ENCODE data around the gene RYR1. TPM values are rescaled to one million over a fixed set of nuclear protein-coding genes. Genes with fewer than 3 reads are reported as not detected.
A peak's percentile ranks its signal among the peaks of the same experiment; 100 is the strongest.

Gene RYR1
- total RNA-seq, 4 donors from 2014 or later = under 0.01 to 6.2 (median 3.5) TPM; not detected in 1

- no peak for TF ChIP-seq POLR2A (IDR thresholded peaks at IDR 0.05)
- TF ChIP-seq CTCF (IDR thresholded peaks at IDR 0.05) = no peak
- Histone ChIP-seq H3K4me1 (no peaks in the 10 kb centered on the region), H3K27ac (no peak overlapping the region), H3K36me3 (no peaks in the 10 kb centered on the region), H3K4me3 (no peak overlapping the region), H3K9me3 (no peaks in the 10 kb centered on the region), H3K27me3 (no peaks in the 10 kb centered on the region)
- intact Hi-C loops (cut with DNase I; ENCODE audit: low total_unique reads) = no loop called here
- DNase-seq = no peak
These were observed 180.8 kb downstream of the RYR1 start for GRCh38 chr19:38614289-38614688.

- Histone ChIP-seq H3K4me1 (no peaks in the 10 kb centered on the region), H3K9me3 (no peaks in the 10 kb centered on the region), H3K27me3 (no peaks in the 10 kb centered on the region), H3K27ac (no peak overlapping the region), H3K36me3 (no peaks in the 10 kb centered on the region), H3K4me3 (no peak overlapping the region)
- intact Hi-C loops (cut with DNase I; ENCODE audit: low total_unique reads) = no loop called here
- TF ChIP-seq POLR2A (IDR thresholded peaks at IDR 0.05) = no peak
- TF ChIP-seq CTCF (IDR thresholded peaks at IDR 0.05) = no peak
- no peak for DNase-seq
These were observed 181.6 kb downstream of the RYR1 start for GRCh38 chr19:38615007-38615581.

- TF ChIP-seq POLR2A (IDR thresholded peaks at IDR 0.05) (no peak), CTCF (IDR thresholded peaks at IDR 0.05) (no peak)
- H3K36me3 ChIP-seq = no peaks in the 10 kb centered on the region
- no peaks in the 10 kb centered on the region for H3K9me3 ChIP-seq
- H3K4me3 ChIP-seq = no peak overlapping the region
- H3K4me1 ChIP-seq = no peaks in the 10 kb centered on the region
- no peak for DNase-seq
- intact Hi-C loops (cut with DNase I; ENCODE audit: low total_unique reads) = no loop called here
- no peaks in the 10 kb centered on the region for H3K27me3 ChIP-seq
- H3K27ac ChIP-seq = no peak overlapping the region
These were observed 182.8 kb downstream of the RYR1 start for GRCh38 chr19:38616265-38616664.

- TF ChIP-seq CTCF (IDR thresholded peaks at IDR 0.05) (no peak), POLR2A (IDR thresholded peaks at IDR 0.05) (no peak)
- DNase-seq = no peak
- Histone ChIP-seq H3K27me3 (no peaks in the 10 kb centered on the region), H3K36me3 (no peaks in the 10 kb centered on the region), H3K4me1 (no peaks in the 10 kb centered on the region), H3K9me3 (no peaks in the 10 kb centered on the region), H3K4me3 (no peak overlapping the region), H3K27ac (no peak overlapping the region)
- intact Hi-C loops (cut with DNase I; ENCODE audit: low total_unique reads) = no loop called here
These were observed 183.8 kb downstream of the RYR1 start for GRCh38 chr19:38617283-38617763.

- intact Hi-C loops (cut with DNase I; ENCODE audit: low total_unique reads) = no loop called here
- Histone ChIP-seq H3K27me3 (no peaks in the 10 kb centered on the region), H3K9me3 (no peaks in the 10 kb centered on the region), H3K36me3 (no peaks in the 10 kb centered on the region), H3K27ac (peak within 1 kb of the TSS; percentile 58 to 77), H3K4me1 (no peaks in the 10 kb centered on the region), H3K4me3 (peak within 1 kb of the TSS; percentile 67 to 90)
- DNase-seq = peak in 1 of 2 donors; percentile 28
- TF ChIP-seq CTCF (IDR thresholded peaks at IDR 0.05) = no peak
- TF ChIP-seq POLR2A (IDR thresholded peaks at IDR 0.05) = no peak
These were observed 184.5 kb downstream of the RYR1 start, which contains the start of gene MAP4K1 for GRCh38 chr19:38617764-38618589. MAP4K1 (minus strand) TSS chr19:38617953; CDS start chr19:38617895, 58 bp downstream.
